ENCODE measurements around the gene CCDC107. TPM values are rescaled to one million over a fixed set of nuclear protein-coding genes. Genes with fewer than 3 reads are reported as not detected.
A peak's percentile ranks its signal among the peaks of the same experiment; 100 is the strongest.

CCDC107 gene
- total RNA-seq, 1 donor from 2014 or later: 13.5 TPM

DNA sequence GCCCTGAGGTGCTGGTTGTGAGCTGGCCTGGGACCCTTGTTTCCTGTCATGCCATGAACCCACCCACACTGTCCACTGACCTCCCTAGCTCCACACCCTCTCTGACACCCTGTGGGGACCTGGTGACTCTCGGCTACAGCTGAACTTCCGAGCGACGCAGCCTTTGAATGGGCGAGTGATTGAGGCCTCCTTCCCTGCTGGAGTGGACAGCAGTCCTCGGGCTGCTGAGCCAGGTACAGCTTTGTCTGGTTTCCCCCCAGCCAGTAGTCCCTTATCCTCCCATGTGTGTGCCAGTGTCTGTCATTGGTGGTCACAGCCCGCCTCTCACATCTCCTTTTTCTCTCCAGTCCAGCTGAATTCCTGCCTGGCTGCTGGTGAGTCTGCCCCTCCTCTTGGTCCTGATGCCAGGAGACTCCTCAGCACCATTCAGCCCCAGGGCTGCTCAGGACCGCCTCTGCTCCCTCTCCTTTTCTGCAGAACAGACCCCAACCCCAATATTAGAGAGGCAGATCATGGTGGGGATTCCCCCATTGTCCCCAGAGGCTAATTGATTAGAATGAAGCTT is 21.8 kb downstream of the CCDC107 start:
- Mint-ChIP-seq H3K9me3 (ENCODE audit: unreplicated experiment) (no peaks in the 10 kb centered on the region), H3K4me3 (ENCODE audit: unreplicated experiment) (no peak overlapping the region), H3K36me3 (ENCODE audit: low read depth, unreplicated experiment) (peaks cover 28% of the 10 kb centered on the region), H3K4me1 (ENCODE audit: unreplicated experiment) (peaks cover 43% of the 10 kb centered on the region), H3K27me3 (ENCODE audit: unreplicated experiment) (peaks cover 10% of the 10 kb centered on the region), H3K27ac (ENCODE audit: unreplicated experiment) (no peak overlapping the region)
- DNase-seq (ENCODE audit: low spot score): no peak
- TF ChIP-seq, protein P1, sequence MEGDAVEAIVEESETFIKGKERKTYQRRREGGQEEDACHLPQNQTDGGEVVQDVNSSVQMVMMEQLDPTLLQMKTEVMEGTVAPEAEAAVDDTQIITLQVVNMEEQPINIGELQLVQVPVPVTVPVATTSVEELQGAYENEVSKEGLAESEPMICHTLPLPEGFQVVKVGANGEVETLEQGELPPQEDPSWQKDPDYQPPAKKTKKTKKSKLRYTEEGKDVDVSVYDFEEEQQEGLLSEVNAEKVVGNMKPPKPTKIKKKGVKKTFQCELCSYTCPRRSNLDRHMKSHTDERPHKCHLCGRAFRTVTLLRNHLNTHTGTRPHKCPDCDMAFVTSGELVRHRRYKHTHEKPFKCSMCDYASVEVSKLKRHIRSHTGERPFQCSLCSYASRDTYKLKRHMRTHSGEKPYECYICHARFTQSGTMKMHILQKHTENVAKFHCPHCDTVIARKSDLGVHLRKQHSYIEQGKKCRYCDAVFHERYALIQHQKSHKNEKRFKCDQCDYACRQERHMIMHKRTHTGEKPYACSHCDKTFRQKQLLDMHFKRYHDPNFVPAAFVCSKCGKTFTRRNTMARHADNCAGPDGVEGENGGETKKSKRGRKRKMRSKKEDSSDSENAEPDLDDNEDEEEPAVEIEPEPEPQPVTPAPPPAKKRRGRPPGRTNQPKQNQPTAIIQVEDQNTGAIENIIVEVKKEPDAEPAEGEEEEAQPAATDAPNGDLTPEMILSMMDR (IDR thresholded peaks at IDR 0.05; ENCODE audit: unreplicated experiment): no peak

DNA sequence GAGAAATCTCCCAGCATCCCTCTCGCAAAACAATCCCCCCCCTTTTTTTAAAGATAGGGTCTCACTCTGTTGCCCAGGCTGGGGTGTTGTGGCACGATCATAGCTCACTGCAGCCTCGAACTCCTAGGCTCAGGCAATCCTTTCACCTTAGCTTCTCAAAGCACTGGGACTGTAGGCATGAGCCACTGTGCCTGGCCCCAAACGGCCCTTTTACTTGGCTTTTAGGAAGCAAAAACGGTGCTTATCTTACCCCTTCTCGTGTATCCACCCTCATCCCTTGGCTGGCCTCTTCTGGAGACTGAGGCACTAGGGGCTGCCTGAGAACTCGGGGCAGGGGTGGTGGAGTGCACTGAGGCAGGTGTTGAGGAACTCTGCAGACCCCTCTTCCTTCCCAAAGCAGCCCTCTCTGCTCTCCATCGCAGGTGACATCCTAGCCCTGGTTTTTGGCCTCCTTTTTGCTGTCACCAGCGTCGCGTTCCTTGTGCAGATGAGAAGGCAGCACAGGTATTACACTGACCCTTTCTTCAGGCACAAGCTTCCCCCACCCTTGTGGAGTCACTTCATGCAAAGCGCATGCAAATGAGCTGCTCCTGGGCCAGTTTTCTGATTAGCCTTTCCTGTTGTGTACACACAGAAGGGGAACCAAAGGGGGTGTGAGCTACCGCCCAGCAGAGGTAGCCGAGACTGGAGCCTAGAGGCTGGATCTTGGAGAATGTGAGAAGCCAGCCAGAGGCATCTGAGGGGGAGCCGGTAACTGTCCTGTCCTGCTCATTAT is 22.4 kb downstream of the CCDC107 start:
- H3K4me3 Mint-ChIP-seq (ENCODE audit: unreplicated experiment): no peak overlapping the region
- TF ChIP-seq, protein P1 (IDR thresholded peaks at IDR 0.05; ENCODE audit: unreplicated experiment): no peak
- peaks cover 10% of the 10 kb centered on the region for H3K27me3 Mint-ChIP-seq (ENCODE audit: unreplicated experiment)
- peaks cover 28% of the 10 kb centered on the region for H3K36me3 Mint-ChIP-seq (ENCODE audit: low read depth, unreplicated experiment)
- no peak for DNase-seq (ENCODE audit: low spot score)
- H3K4me1 Mint-ChIP-seq (ENCODE audit: unreplicated experiment): peaks cover 43% of the 10 kb centered on the region
- H3K27ac Mint-ChIP-seq (ENCODE audit: unreplicated experiment): no peak overlapping the region
- no peaks in the 10 kb centered on the region for H3K9me3 Mint-ChIP-seq (ENCODE audit: unreplicated experiment)

DNA sequence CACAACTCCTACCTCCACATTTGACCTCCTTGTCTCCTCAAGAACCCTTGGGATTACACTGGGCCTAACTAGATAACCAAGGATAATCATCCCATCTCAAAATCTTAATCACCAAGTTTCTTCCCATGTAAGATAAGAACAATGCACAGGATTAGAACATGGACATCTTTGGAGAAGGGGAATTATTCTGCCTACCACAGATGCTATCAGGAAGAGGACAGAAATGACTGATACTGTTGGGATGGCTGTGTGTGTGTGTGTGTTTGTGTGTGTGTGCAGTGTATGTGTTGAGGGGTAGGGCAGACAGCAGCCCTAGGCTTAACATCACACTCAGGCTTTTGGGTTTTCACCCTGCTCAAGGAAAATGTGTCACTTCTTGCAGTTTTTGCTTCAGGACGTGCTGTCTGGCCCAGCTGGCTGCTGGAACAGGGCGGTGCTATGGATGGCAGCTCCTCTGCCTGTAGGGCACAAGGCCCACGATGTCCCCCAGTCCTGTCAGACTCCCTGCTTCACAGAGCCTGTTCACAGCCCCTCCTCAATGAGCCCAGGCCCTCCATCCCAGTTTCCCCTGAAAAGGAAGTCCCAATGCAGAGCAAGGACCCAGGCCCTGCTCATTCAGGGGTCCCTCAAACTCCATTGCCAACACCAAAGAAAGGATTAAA is 23.4 kb downstream of the CCDC107 start:
- TF ChIP-seq, protein P1 (IDR thresholded peaks at IDR 0.05; ENCODE audit: unreplicated experiment): no peak
- no peak for DNase-seq (ENCODE audit: low spot score)
- H3K4me1 Mint-ChIP-seq (ENCODE audit: unreplicated experiment): peaks cover 41% of the 10 kb centered on the region
- no peak overlapping the region for H3K27ac Mint-ChIP-seq (ENCODE audit: unreplicated experiment)
- no peak overlapping the region for H3K4me3 Mint-ChIP-seq (ENCODE audit: unreplicated experiment)
- peaks cover 28% of the 10 kb centered on the region for H3K36me3 Mint-ChIP-seq (ENCODE audit: low read depth, unreplicated experiment)
- peaks cover 8% of the 10 kb centered on the region for H3K27me3 Mint-ChIP-seq (ENCODE audit: unreplicated experiment)
- H3K9me3 Mint-ChIP-seq (ENCODE audit: unreplicated experiment): no peaks in the 10 kb centered on the region

DNA sequence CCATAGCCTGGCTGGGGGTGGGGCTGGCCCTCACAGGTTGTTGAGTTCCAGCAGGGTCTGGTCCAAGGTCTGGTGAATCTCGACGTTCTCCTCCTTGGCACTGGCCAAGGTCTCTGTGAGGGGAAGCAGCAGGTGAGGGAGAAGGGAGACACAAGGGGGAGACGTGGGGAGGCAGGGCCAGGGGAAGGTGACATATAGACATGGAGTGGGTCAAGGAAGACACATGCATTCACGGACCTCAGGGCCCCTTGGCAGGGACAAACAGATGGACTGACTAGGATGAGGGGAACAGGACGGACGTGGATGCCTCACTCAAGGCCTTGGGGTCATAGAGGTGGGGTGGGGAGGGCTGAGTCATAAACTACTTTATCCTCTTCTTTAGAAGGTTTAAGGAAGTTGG is 24.0 kb downstream of the CCDC107 start:
- Mint-ChIP-seq H3K36me3 (ENCODE audit: low read depth, unreplicated experiment) (peaks cover 28% of the 10 kb centered on the region), H3K4me1 (ENCODE audit: unreplicated experiment) (peaks cover 40% of the 10 kb centered on the region), H3K4me3 (ENCODE audit: unreplicated experiment) (peak overlapping the region; percentile 56), H3K27ac (ENCODE audit: unreplicated experiment) (no peak overlapping the region), H3K9me3 (ENCODE audit: unreplicated experiment) (no peaks in the 10 kb centered on the region), H3K27me3 (ENCODE audit: unreplicated experiment) (peaks cover 5% of the 10 kb centered on the region)
- TF ChIP-seq, protein P1 (IDR thresholded peaks at IDR 0.05; ENCODE audit: unreplicated experiment): no peak
- DNase-seq (ENCODE audit: low spot score): no peak

Measured in endothelial cell (in vitro differentiated cells).